GM12878 (cell line): ENCODE data around the gene FUBP1. TPM values are rescaled to one million over a fixed set of nuclear protein-coding genes. Genes with fewer than 3 reads are reported as not detected.

Experiments used
- ATAC-seq: fragments of 200-7000 bp; cut with Tn5 transposase; 3 replicates; pipeline ENCODE4 v1.9.1; 2020; ENCODE audit warnings: mild to moderate bottlenecking, moderate library complexity
- BruUV-seq: library from RNA; stranded (reverse); fragments of 400-500 nt; replicated peaks from 2 replicates; lab custom pipeline; 2021; lab: Mats Ljungman, UMichigan
- CTCF ChIA-PET: fragments of 300-600 bp; sonication (Branson Sonifier 250); formaldehyde crosslinking; extraction: SDS; loops from one replicate; lab custom pipeline; 2021; ENCODE audit warnings: inconsistent platforms; lab: Yijun Ruan, JAX
- POLR2A ChIA-PET: fragments of 350-600 bp; formaldehyde crosslinking; extraction: SDS; loops from one replicate; lab custom pipeline; 2021; ENCODE audit warnings: inconsistent platforms; lab: Charles Lee
- RAD21 ChIA-PET: fragments of 300-600 bp; sonication (Branson Sonifier 250); formaldehyde crosslinking; loops from one replicate; lab custom pipeline; 2023; ENCODE audit warnings: antibody characterized with exemption; ENCODE audit not compliant: unreplicated experiment; lab: Charles Lee
- SMC1A ChIA-PET: fragments of 300-600 bp; sonication (Branson Sonifier 250); formaldehyde crosslinking; loops from one replicate; lab custom pipeline; 2023; ENCODE audit not compliant: unreplicated experiment, uncharacterized antibody; lab: Charles Lee
- DNase-seq: peaks from one replicate; pipeline ENCODE4 v3.0.0-alpha.2; 2011; ENCODE audit warnings: low read depth, low spot score
- FAIRE-seq: peaks from 3 replicates; lab custom pipeline; 2011; peaks lifted over from hg19 to GRCh38; lab: Jason Lieb, UNC
- H2AFZ ChIP-seq: 2 replicates; pipeline ENCODE4 v1.6.0; 2011; ENCODE audit warnings: low read depth, low read length, control low read depth; ENCODE audit not compliant: control insufficient read depth
- H3K27ac ChIP-seq: 2 replicates; pipeline ENCODE4 v1.5.1; 2011; ENCODE audit warnings: control low read depth; ENCODE audit not compliant: control insufficient read depth, insufficient read depth
- H3K27me3 ChIP-seq, 2 experiments: replicated peaks in 1 of 2; 2 replicates each; pipeline versions ENCODE4 v1.6.0 to v1.6.1; 2011; ENCODE audit warnings: low read length in 1 of 2; ENCODE audit not compliant: control insufficient read depth in 2 of 2, insufficient read depth in 2 of 2
- H3K36me3 ChIP-seq, 2 experiments: 2 replicates each; pipeline ENCODE4 v1.5.1; 2011; ENCODE audit warnings: low read length in 1 of 2; ENCODE audit not compliant: control insufficient read depth in 2 of 2, insufficient read depth in 2 of 2
- H3K4me1 ChIP-seq: 2 replicates; pipeline ENCODE4 v1.6.1; 2011; ENCODE audit warnings: mild to moderate bottlenecking, low read length, moderate library complexity, mixed read lengths; ENCODE audit not compliant: control insufficient read depth, insufficient read depth
- H3K4me2 ChIP-seq: 2 replicates; pipeline ENCODE4 v1.6.0; 2011; ENCODE audit warnings: control low read depth; ENCODE audit not compliant: control insufficient read depth, insufficient read depth
- H3K4me3 ChIP-seq: fragments of 200-600 bp; sonication (generic); 2 replicates; pipeline ENCODE4 v1.5.1; 2016
- H3K79me2 ChIP-seq: 2 replicates; pipeline ENCODE4 v1.6.0; 2011; ENCODE audit warnings: low read length; ENCODE audit not compliant: control insufficient read depth, insufficient read depth
- H3K9ac ChIP-seq: 2 replicates; pipeline ENCODE4 v1.8.0; 2011; ENCODE audit warnings: low read length, control low read depth, mixed read lengths; ENCODE audit not compliant: control insufficient read depth, insufficient read depth
- H3K9me3 ChIP-seq: replicated peaks from 3 replicates; pipeline ENCODE4 v1.5.1; 2011; ENCODE audit warnings: mild to moderate bottlenecking, low read length; ENCODE audit not compliant: control insufficient read depth, insufficient read depth
- H4K20me1 ChIP-seq: 2 replicates; pipeline ENCODE4 v1.6.0; 2011; ENCODE audit not compliant: control insufficient read depth, insufficient read depth
- DPF2 ChIP-seq: fragments of 450-650 bp; IDR thresholded peaks from 2 replicates; pipeline ENCODE4 v1.6.1; 2017; ENCODE audit warnings: mild to moderate bottlenecking
- IKZF1 ChIP-seq: fragments of 450-650 bp; conservative IDR thresholded peaks from 2 replicates; pipeline ENCODE4 v1.6.1; 2017; ENCODE audit warnings: antibody characterized with exemption, mild to moderate bottlenecking
- LARP7 ChIP-seq: fragments of 450-650 bp; IDR thresholded peaks from 2 replicates; pipeline ENCODE4 v1.6.1; 2017; ENCODE audit warnings: mild to moderate bottlenecking
- MEF2B ChIP-seq: fragments of 450-650 bp; IDR thresholded peaks from 2 replicates; pipeline ENCODE4 v1.6.1; 2018; ENCODE audit warnings: mild to moderate bottlenecking, moderate library complexity; ENCODE audit not compliant: partially characterized antibody, poor library complexity, severe bottlenecking
- NFIC ChIP-seq: IDR thresholded peaks from 2 replicates; pipeline ENCODE4 v1.6.1; 2012; ENCODE audit warnings: low read depth, mild to moderate bottlenecking, inconsistent platforms, low read length, moderate library complexity
- NFYB ChIP-seq: IDR thresholded peaks from 2 replicates; pipeline ENCODE4 v1.6.1; 2011; ENCODE audit warnings: low read depth, mild to moderate bottlenecking, low read length, improper control_type of control experiment, moderate library complexity; ENCODE audit not compliant: insufficient read depth
- SIN3A ChIP-seq: IDR thresholded peaks from 2 replicates; pipeline ENCODE4 v1.6.1; 2012; ENCODE audit warnings: low read depth, low read length, improper control_type of control experiment
- WGBS: methylation state at CpG from one replicate; pipeline ENCODE4 v1.1.6; 2016; ENCODE audit warnings: low lambda C conversion rate; ENCODE audit not compliant: insufficient replicate concordance, insufficient coverage; ENCODE audit errors: missing lambda C conversion rate; 5-methylcytosine and 5-hydroxymethylcytosine counted together
- in situ Hi-C: fragments of 300-500 bp; cut with MboI; formaldehyde crosslinking; loops from 9 replicates; pipeline ENCODE4 v1.14.3; 2018; ENCODE audit warnings: mixed read lengths
- intact Hi-C: fragments of 100-400 bp; cut with micrococcal nuclease; formaldehyde crosslinking; loops from one replicate; pipeline ENCODE4 v1.14.2; 2022; ENCODE audit not compliant: unreplicated experiment
- polyA plus RNA-seq, 11 experiments: library from polyadenylated mRNA; depleted of rRNA in 4 of 11; unstranded in 6 of 11; stranded (reverse) in 5 of 11; fragments of >200 nt; fragmentation: Nextera tagmentation in 4 of 11; fragmentation: Illumina TruSeq in 1 of 11; extraction: Ambion mirVana in 4 of 11; extraction: Trizol in 1 of 11; gene quantifications; 1 replicate in 1 of 11; 2 replicates in 10 of 11; pipeline versions ENCODE4 v1.2.1 to v1.2.3, GENCODE V29; 2011 to 2016; ENCODE audit warnings: inconsistent platforms in 2 of 11, missing spikeins in 2 of 11, low read depth in 1 of 11
- total RNA-seq, 4 experiments: library from RNA; depleted of rRNA in 3 of 4; stranded (reverse); fragments of >200 nt in 3 of 4; fragmentation: Illumina TruSeq in 1 of 4; extraction: Trizol in 1 of 4; gene quantifications; 2 replicates each; pipeline versions ENCODE4 v1.2.1 to v1.2.3, GENCODE V29; 2013 to 2021
- TF ChIP-seq, protein P1 (sequence below): fragments of 450-650 bp; IDR thresholded peaks from 2 replicates; pipeline ENCODE4 v1.6.1; 2017; ENCODE audit warnings: mild to moderate bottlenecking, low read depth, inconsistent platforms; ENCODE audit not compliant: poor library complexity, severe bottlenecking

Gene FUBP1
- total and polyA plus RNA-seq, 10 of the 15 experiments (the other 5 are each of a cell fraction or from before 2014, with no cell fraction given) = 110 to 343 (median 191) TPM

DNA sequence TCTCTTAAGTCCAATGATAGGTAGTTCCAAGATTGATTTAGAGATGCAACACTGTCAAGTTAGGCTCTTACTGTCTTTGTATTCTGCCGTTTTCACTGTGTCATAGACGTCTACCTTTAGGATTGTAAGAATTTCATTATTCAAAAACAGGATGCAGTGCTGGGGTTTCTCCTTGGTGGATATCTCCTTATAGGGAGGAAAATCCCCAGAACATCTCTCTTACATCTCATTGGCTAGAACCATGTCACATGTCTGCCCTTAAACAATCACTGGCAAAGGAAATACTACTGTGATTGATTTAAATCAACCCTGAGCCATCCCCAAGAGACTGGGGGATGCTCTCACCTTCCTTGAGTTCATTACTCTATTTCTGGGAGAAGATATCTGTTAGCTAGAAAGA, 10.9 kb upstream of the FUBP1 start:
- ChIA-PET CTCF (interaction anchor here (0.7 to 1.9 kb wide), 5 partner anchors 8 to 110 kb away, joined by 3 to 6 read pairs (median 3); no protein-coding TSS in a partner anchor), SMC1A (interaction anchor here (0.9 to 1.9 kb wide), 3 partner anchors 9 to 25 kb away, joined by 3 to 7 read pairs (median 3); no protein-coding TSS in a partner anchor), POLR2A (interaction anchor here (1.0 to 1.5 kb wide), 3 partner anchors 13 to 15 kb away, joined by 3 to 5 read pairs (median 3); partner anchors contain the start of gene DNAJB4), RAD21 (no interaction called here)
- DNase-seq (no peak), FAIRE-seq (no peak), ATAC-seq (peak; percentile 56)
- in situ Hi-C loops (no loop called here), intact Hi-C loops (no loop called here)
- Histone ChIP-seq H3K36me3 (no peaks in the 10 kb centered on the region), H3K9ac (no peak overlapping the region), H3K9me3 (no peaks in the 10 kb centered on the region), H4K20me1 (no peaks in the 10 kb centered on the region), H3K4me2 (no peak overlapping the region), H3K79me2 (no peaks in the 10 kb centered on the region), H3K4me3 (no peak overlapping the region), H3K27me3 (no peaks in the 10 kb centered on the region), H3K4me1 (peaks cover 3% of the 10 kb centered on the region; the same call in 1 of the 2 replicates), H3K27ac (no peak overlapping the region), H2AFZ (no peak overlapping the region)
- no TSS peak for BruUV-seq
- TF ChIP-seq NFYB (peak; percentile 89), DPF2 (no peak), MEF2B (no peak), LARP7 (no peak), SIN3A (no peak), NFIC (no peak), IKZF1 (no peak)
- TF ChIP-seq, protein P1, sequence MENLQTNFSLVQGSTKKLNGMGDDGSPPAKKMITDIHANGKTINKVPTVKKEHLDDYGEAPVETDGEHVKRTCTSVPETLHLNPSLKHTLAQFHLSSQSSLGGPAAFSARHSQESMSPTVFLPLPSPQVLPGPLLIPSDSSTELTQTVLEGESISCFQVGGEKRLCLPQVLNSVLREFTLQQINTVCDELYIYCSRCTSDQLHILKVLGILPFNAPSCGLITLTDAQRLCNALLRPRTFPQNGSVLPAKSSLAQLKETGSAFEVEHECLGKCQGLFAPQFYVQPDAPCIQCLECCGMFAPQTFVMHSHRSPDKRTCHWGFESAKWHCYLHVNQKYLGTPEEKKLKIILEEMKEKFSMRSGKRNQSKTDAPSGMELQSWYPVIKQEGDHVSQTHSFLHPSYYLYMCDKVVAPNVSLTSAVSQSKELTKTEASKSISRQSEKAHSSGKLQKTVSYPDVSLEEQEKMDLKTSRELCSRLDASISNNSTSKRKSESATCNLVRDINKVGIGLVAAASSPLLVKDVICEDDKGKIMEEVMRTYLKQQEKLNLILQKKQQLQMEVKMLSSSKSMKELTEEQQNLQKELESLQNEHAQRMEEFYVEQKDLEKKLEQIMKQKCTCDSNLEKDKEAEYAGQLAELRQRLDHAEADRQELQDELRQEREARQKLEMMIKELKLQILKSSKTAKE = no peak
- WGBS = 98% methylated on average over 2 of the region's 2 CpGs
